Activated CD4-positive, alpha-beta T cell treated with anti-CD3 and anti-CD28 coated beads, Interleukin-2, amount 50 U/mL, for 16 hours (primary cell): ENCODE results near the gene BAIAP2.

Experiments used
- DNase-seq: peaks from one replicate; pipeline ENCODE4 v3.0.0-alpha.2; 2020

The BAIAP2 gene

GRCh38 chr17:81091774-81092517, 57.0 kb downstream of the BAIAP2 start:
- DNase-seq = no peak

GRCh38 chr17:81092518-81093095, 57.7 kb downstream of the BAIAP2 start:
- no peak for DNase-seq

- no peak for DNase-seq
Observed at GRCh38 chr17:81093619-81094508, 58.9 kb downstream of the BAIAP2 start.

- peak; percentile 94 for DNase-seq
Observed at GRCh38 chr17:81094509-81095382, 59.8 kb downstream of the BAIAP2 start.

- peak; percentile 36 for DNase-seq
Observed at GRCh38 chr17:81095383-81095762, 60.4 kb downstream of the BAIAP2 start.

GRCh38 chr17:81096741-81097133, 61.8 kb downstream of the BAIAP2 start:
- DNase-seq = no peak

GRCh38 chr17:81097134-81097942, 62.4 kb downstream of the BAIAP2 start:
- peak; percentile 36 for DNase-seq

GRCh38 chr17:81097943-81098308, 63.0 kb downstream of the BAIAP2 start:
- DNase-seq = no peak

GRCh38 chr17:81099888-81100287, 64.9 kb downstream of the BAIAP2 start:
- DNase-seq = no peak

- DNase-seq = no peak
Observed at GRCh38 chr17:81100668-81101067, 65.7 kb downstream of the BAIAP2 start.

- peak; percentile 92 for DNase-seq
Observed at GRCh38 chr17:81101614-81102306, 66.8 kb downstream of the BAIAP2 start.

- no peak for DNase-seq
Observed at GRCh38 chr17:81102352-81102751, 67.4 kb downstream of the BAIAP2 start.

- DNase-seq = no peak
Observed at GRCh38 chr17:81102869-81103268, 67.9 kb downstream of the BAIAP2 start.

GRCh38 chr17:81103379-81103778, 68.4 kb downstream of the BAIAP2 start:
- no peak for DNase-seq

GRCh38 chr17:81106716-81107115, 71.8 kb downstream of the BAIAP2 start:
- no peak for DNase-seq

GRCh38 chr17:81108220-81108619, 73.3 kb downstream of the BAIAP2 start:
- no peak for DNase-seq

- DNase-seq = no peak
Observed at GRCh38 chr17:81109957-81110356, 75.0 kb downstream of the BAIAP2 start.

GRCh38 chr17:81110488-81111040, 75.6 kb downstream of the BAIAP2 start:
- no peak for DNase-seq

GRCh38 chr17:81111066-81111465, 76.1 kb downstream of the BAIAP2 start:
- no peak for DNase-seq

- no peak for DNase-seq
Observed at GRCh38 chr17:81112450-81112849, 77.5 kb downstream of the BAIAP2 start.

GRCh38 chr17:81113158-81113724, 78.3 kb downstream of the BAIAP2 start:
- no peak for DNase-seq
